LNCAP (cell line): ENCODE data around the gene TRIM63.

Experiments used
- TF ChIP-seq, protein P1 (sequence below): fragments of 450-650 bp; IDR thresholded peaks from 2 replicates; pipeline ENCODE4 v1.5.1; 2017; ENCODE audit warnings: mild to moderate bottlenecking

The TRIM63 gene

DNA sequence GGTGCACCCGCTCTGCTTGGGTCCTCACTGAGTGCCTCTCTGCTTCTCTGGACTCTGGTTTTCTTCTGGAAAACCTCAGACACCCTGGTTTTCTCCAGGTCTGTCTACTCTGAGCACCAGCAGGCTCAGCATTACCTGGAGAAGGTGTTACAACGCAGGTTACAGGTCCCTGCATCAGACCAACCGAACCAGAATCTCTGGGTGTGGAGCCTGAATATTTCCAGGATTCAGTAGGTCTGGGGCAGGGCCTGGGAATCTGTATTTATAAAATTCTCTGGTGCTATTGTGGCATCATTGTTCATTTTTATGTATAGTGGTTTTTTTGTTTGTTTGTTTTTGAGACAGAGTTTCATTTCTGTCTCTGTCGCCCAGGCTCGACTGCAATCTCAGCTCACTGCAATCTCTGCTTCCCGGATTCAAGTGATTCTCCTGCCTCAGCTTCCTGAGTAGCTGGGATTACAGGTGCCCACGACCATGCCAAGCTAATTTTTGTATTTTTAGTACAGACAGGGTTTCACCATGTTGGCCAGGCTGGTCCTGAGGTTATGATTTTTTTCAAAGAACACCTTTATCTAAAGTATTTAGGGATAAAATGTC is 20.1 kb downstream of the TRIM63 start:
- TF ChIP-seq, protein P1, sequence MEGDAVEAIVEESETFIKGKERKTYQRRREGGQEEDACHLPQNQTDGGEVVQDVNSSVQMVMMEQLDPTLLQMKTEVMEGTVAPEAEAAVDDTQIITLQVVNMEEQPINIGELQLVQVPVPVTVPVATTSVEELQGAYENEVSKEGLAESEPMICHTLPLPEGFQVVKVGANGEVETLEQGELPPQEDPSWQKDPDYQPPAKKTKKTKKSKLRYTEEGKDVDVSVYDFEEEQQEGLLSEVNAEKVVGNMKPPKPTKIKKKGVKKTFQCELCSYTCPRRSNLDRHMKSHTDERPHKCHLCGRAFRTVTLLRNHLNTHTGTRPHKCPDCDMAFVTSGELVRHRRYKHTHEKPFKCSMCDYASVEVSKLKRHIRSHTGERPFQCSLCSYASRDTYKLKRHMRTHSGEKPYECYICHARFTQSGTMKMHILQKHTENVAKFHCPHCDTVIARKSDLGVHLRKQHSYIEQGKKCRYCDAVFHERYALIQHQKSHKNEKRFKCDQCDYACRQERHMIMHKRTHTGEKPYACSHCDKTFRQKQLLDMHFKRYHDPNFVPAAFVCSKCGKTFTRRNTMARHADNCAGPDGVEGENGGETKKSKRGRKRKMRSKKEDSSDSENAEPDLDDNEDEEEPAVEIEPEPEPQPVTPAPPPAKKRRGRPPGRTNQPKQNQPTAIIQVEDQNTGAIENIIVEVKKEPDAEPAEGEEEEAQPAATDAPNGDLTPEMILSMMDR = no peak

GRCh38 chr1:26046246-26047095 is 21.0 kb downstream of the TRIM63 start:
- TF ChIP-seq, protein P1 = no peak

- TF ChIP-seq, protein P1 = no peak
These were observed 21.6 kb downstream of the TRIM63 start, which contains the start of gene SLC30A2 for GRCh38 chr1:26045722-26046245. Gene SLC30A2 (minus strand): TSS chr1:26046118. CDS start chr1:26045896, 222 bp downstream.

DNA sequence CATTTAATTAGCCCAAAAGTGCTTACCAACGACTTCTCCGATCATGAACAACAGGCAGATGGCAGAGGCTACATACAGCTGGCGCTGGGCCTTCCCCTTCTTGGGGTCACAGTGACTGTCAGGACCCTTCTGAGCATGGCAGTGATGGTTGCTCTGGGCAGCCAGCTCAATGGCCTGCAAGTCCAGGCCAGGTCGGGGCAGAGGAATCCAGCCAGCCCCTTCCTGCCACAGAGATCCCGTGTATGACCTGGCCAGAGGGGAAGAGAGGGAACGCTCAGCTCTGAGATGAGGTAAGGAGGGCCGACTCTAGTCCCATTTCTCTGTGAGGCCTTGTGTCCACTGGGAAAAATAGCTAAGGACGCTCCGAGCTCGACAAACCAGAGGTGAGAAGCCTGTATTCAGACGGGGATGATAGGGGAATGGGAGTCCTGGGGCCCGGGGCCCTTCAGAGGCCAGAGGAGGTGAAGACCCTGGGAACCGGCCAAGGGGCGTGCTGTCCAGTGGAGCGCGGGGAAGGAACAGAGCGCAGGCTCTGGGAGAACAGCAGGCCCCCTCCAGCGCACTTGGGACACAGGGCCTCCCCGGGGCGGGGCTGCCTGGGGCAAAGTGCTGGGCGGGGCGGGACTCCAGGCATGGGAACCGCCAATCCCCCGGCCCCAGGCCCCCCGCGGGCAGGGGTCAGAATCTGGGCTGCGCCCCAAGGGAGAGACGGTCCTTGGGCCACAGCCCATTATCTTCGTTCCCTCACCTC is 22.3 kb downstream of the TRIM63 start:
- TF ChIP-seq, protein P1 = no peak

DNA sequence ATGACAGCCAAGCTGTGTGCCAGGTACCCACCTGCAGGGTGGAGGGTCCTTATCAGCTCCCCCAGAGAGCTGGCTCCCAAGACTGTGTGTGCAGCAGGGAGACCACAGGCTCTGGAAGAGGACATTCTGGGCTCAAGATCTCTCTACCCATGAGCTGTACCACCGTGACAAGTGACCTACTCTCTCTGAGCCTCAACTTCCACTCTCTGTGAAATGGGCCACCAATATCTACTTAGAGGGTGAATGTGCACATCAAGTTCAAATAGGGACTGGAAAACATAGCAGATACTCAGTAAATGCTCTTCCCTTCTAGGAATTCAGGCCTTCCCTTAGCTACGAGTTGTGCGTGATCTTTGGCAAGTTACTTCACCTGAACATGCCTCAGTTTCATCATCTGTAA is 23.0 kb downstream of the TRIM63 start:
- TF ChIP-seq, protein P1 = no peak

- TF ChIP-seq, protein P1 = no peak
These were observed 23.7 kb downstream of the TRIM63 start for GRCh38 chr1:26043765-26044164.

DNA sequence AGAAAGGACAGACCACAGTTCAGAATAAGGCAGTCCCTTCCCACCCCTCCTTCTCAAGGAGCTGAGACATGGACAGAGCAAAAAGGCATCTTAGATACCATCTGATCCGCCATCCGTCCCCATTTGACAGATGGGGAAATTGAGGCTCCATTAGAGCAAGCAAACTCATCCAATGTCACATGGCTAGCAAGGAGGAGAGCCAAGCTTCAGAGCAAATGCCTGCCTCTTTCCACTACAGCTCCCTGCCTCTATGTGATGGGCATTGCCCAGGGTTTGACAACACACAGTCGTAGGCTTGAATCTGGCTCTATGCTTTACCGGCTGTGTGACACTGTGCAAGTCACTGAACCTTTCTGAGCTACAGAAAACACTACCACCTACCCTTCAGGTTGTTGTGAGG is 25.5 kb downstream of the TRIM63 start:
- TF ChIP-seq, protein P1 = no peak
